GM21528 (cell line): Measurements from ENCODE around the gene PXDN.
"Not testable (repeated sequence)": the region's sequence is repeated elsewhere in the genome, so short reads cannot be mapped to it uniquely, and the experiment has no call there.

Experiments used
- ATAC-seq: cut with Tn5 transposase; IDR thresholded peaks from one replicate; pipeline ENCODE4 v1.9.1; 2021; ENCODE audit warnings: mild to moderate bottlenecking, moderate library complexity; ENCODE audit not compliant: unreplicated experiment, low FRiP score

PXDN gene

DNA sequence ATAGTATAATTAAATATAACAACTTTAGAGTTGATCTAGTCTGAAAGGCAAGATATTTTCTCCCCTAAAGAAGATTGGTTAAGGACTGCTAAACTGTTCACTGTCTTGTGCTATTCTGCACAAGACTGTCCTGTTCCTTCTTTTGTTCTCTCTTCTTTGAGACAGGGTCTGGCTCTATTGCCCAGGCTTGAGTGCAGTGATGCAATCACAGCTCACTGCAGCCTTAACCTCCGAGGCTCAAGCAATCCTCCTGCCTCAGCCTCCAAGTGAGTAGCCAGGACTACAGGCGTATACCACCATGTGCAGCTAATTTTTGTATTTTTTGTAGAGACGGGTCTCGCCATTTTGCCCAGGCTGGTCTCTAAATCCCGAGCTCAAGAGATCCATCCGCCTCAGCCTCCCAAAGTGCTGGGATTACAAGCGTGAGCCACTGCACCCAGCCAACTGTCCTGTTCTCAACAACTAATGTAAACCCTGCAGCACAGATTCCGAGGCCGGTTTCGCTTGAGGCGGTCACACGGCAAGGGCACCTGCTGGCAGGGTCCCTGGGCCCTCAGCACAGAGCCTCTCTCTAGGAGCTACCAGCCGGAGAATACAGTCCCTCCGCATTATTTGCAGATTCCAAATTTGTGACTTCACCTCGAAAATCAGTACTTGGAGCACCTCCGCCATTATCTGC lies 16.4 kb downstream of the PXDN start:
- ATAC-seq: no peak

DNA sequence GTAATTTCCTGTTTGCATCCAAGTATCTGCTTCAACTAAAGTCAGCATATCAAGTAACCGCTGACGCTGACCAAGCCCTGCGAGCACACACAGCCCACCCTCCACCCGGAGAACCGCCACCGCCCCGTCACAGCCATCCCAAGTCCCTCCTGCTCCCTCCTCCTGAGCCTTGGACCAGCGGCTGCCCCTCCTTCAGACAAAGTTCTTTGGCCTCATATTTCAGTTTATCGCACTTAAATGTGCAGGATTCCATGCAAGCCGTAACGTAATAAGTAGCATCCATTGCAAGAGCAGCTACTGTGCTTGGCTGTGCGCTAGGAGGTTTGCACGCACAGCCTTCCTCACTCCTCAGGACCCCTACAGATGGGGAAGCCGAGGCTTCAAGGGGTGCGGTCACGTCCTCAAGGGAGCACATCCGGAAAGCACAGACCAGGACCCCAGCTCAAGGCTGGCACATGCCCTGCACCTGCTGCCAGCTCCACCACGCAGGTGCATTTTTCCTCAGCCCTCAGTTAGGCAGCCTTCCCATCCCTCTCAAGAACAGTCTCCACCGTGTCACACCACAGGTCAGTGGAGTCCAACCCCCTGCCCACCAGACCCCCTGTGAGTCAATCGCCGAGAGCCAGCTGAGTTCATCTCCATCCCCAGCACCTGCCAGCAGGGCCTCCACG lies 17.1 kb downstream of the PXDN start:
- no peak for ATAC-seq

DNA sequence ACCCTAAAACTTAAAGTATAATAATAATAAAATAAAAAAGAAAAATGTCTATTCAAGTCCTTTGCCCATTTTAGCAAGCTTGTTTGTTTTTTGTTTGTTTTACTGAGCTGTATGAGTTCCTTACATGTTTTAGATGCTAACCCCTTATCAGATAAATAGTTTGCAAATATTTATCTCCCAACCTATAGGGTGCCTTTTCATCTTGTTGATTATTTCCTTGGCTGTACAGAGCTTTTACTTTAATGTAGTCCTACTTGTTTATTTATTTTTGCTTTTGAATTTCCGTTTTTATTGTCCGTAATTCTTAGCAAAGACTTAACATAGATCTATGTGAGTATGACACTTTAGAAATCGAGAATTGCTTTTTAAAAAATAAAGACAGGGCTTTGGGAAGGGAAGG lies 17.8 kb downstream of the PXDN start:
- no peak for ATAC-seq

GRCh38 chr2:1724351-1724750 lies 20.0 kb downstream of the PXDN start:
- ATAC-seq: not testable (repeated sequence)

GRCh38 chr2:1723397-1724042 lies 20.8 kb downstream of the PXDN start:
- no peak for ATAC-seq

DNA sequence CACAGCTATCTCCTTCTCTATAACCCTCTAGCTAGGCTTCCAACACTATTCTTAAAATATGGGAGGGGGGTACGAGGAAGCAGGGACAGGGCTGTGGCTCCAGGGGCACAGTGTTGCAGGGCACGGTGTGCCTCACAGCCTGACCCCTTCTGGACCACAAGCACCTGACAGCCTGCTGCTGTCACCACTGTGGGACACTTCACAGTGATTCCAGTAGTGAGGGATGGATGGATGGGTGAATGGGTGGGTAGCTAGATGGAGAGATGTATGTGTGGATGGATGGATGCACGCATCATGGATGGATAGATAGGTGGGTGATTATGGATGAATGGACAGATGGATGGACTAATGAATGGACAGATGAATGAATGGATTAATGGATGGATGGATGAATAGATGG lies 21.6 kb downstream of the PXDN start:
- no peak for ATAC-seq

DNA sequence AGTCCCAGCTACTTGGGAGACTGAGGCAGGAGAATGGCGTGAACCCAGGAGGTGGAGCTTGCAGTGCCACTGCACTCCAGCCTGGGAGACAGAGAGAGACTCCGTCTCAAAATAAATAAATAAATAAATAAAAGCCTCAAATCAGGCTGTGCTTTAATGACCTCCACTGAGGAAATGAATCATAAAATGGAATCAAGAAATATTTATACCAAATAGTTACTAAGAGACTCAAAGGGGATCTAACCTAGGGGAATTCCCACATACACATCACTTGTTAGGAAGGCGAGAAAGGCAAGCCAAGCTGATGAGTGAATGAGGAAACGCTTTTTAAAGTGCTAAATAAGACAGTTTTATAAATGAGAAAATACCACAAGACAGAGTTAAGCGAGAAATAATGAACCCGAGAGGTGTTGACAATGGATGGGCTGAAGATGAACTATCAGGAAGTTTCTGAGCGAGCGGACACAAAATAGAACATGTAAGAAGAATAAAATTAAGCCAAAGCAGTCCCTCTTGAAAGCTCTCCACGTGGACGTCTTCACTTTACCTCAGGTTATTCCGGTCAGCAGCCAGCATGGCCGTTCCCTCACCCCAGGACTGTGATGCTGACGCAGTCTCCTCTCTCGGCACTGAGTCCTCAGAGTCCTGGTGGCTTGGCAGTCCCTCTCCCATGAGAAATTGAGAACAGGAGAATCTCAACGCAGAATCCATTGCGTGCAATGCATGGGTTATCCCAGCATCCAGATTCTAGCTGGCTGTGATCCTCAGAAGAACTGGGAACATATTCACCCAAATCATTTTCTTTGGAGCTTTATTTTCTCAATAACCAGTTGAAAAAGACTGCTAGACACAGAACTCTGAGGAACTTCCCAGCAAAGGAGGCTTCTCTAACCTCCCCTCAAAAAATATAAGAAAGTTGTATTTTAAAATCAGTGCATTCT lies 22.3 kb downstream of the PXDN start:
- ATAC-seq: no peak

DNA sequence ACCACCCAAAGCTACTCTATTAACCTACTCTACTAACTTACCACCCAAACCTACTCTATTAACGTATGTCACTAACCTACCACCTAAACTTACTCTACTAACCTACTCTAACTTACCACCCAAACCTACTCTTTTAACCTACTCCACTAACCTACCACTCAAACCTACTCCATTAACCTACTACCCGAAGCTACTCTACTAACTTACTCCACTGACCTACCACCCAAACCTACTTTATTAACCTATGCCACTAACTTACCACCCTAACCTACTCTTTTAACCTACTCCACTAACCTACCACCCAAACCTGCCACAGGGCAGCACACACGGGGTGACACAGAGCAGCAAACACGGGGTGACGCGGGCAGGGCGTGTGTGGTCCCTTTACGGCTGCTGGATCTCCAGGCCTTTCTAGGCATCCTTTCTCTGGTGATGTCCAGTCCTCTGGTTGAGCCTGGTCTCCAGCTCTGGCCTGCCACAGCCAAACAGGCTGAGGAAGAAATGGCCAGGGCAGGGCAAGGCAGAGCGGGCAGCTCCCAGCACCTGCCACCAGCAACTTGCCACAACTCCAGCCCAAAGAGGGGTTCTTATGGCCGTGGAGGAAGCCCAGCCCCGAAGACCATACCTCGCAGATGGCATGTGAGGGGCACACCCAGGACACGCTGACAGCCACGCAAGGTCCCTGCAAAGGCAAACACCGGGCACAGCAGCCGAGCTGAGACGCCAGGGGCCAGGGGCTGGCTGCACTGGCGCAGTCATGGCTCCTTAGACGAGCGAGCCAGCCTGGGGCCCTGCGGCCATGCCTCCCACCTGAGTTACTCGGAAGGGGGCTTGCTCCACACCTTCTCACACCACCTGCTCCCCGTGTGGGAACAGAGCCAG lies 25.7 kb downstream of the PXDN start:
- no peak for ATAC-seq

- ATAC-seq: no peak
Measured at GRCh38 chr2:1717113-1717512, 27.2 kb downstream of the PXDN start.

GRCh38 chr2:1716441-1716840 lies 27.9 kb downstream of the PXDN start:
- ATAC-seq: no peak

GRCh38 chr2:1716014-1716305 lies 28.4 kb downstream of the PXDN start:
- not testable (repeated sequence) for ATAC-seq

- no peak for ATAC-seq
Measured at GRCh38 chr2:1715184-1716013, 28.9 kb downstream of the PXDN start.

DNA sequence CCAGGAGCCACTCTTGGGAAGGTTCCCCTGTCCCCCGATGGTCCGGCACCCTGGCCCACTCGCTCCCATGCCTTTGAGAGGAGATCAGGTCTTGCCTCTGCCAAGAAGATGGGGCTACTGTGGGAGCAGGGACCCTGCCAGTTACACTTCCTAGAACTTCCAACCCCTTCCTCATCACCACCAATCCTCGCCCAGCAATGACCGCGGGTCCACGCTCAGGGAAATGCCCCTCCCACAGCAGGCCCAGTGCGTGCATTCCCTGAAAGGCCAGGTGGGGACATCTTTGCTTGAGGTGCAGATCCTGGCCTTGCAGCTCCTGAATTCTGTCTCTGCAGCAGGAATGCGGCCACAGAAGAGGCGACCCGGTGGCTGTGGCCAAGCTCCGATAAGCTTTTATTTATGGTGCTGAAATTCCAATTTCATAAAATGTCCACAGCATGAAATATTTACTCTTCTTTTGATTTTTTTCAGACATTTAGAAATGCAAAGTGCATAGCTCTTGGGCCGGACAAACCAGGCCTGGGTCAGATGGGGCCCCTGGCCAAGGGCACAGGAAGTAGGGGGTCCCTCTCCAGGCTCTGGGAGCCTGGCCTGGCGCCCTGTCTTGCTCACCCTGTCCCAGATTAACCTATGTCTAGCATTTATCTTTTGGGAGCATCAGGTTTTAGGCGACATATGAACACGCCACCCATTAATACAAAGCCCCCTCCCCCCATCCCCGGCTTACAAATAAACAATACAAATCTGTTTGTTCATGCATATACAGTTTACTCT lies 29.8 kb downstream of the PXDN start:
- ATAC-seq: no peak

DNA sequence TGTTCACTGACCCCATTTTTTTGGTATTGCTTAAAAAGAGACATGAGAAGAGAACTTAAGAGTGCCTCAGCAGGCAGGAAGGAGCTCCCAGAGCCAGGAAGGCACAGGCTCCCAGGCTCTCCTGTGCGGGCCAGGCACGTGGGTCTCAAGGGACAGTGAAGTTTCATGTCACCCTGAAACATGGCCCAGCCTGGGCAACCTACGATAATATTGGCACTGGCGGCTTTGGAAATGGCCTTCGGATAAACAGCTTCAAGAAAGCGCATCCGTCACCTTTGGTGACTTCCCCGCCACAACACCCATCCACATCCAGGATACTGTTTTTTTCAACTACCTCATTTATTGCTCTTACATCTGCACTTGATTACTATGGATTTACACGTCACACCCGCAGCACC lies 30.5 kb downstream of the PXDN start:
- ATAC-seq: no peak

DNA sequence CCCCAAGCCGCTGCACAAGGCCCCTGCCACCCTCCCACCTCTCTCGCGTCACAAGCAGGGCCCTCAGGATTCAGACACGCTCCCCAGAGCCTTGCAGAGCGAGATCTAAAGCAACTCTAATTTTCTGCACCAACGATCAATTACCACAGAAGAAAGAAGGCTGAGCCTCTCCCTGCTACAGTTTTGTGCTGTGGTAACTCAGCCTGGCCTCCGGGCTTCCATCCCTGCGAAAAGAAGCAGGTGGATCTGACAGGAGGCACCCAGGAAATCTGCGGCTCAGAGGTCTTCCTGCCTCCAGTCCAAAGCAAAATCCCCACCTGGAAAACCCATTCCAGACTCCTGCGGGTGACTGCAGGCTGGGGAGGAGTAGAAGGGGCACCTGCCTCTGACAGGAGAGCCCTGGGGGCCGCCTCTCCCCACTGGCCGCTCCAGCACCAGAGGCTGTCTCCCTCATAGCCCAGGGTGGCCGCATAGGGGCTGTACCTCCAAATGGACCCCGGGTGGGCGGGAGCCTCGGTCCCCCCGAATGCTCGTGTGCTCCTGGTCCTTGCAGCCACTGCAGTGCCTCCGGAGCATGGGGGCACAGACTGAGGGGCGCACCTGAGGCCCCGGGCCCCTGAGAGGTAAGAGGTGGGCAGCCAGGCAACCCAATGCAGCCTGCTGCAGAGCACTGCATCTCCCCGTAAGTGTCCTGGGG lies 31.0 kb downstream of the PXDN start:
- no peak for ATAC-seq

DNA sequence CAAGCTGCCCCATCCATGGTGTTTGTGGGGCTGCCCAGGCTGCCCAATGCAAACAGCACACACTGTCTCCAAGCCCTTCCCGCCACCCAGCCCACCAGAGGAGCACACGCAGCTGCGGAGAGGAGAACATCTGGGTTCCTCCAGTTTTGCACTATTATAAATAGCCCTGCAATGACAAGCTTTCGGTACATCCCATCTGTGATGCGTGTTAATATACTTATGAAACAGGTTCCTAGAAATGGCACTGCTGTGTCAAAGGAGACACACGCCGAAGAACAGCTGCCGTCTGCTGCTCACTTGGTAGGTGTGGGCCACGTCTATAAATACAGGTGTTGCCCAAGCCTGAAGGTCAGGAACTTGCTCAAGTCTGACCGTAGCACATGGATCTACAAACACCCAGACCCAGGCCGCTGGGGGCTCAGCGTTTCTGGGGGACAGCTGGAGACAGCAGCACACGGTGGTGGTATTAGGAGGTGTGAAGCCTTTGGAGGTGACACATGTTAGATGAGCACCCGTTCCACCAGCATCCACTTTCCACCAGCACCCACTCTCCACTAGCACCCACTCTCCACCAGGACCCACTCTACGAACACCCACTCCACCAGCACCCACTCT lies 34.3 kb downstream of the PXDN start:
- no peak for ATAC-seq

DNA sequence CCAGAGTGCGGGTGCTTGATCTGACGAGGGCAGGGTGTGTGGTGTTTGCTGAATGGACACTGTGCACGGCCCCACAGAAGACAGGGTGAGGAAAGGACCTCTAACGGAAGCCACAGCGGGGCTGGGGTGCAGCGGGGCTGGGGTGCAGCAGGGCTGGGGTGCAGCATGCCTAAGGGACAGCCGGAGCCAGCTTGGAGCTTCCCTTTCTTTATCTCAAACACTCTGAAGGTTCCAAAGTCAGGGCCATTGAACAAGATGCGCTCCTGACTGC lies 35.0 kb downstream of the PXDN start:
- no peak for ATAC-seq
